ENCODE measurements around the gene AFAP1L1.

- peak; percentile 73 for TF ChIP-seq CTCF (IDR thresholded peaks at IDR 0.05; ENCODE audit: low read depth, low read length, missing input control)
- TF ChIP-seq RAD21 (IDR thresholded peaks at IDR 0.05) = peak; percentile 78 to 86
- no peak for TF ChIP-seq SP1 (IDR thresholded peaks at IDR 0.05)
- TF ChIP-seq MAX (IDR thresholded peaks at IDR 0.05) = no peak
- TF ChIP-seq JUND (IDR thresholded peaks at IDR 0.05) = no peak
- TF ChIP-seq YY1 (IDR thresholded peaks at IDR 0.05) = no peak
- no peak for TF ChIP-seq REST (IDR thresholded peaks at IDR 0.05)
- TF ChIP-seq TAF1 (conservative IDR thresholded peaks at IDR 0.05) = no peak
Measured at GRCh38 chr5:149264439-149265067, 7.1 kb upstream of the AFAP1L1 start.

Measured in liver (tissue), 3 donors.